ENCODE data around the gene CDK5RAP1. TPM values are rescaled to one million over a fixed set of nuclear protein-coding genes. Genes with fewer than 3 reads are reported as not detected.

Gene CDK5RAP1
- total RNA-seq, 4 donors from 2014 or later: 11.6 to 45.0 (median 22.4) TPM

- H3K36me3 ChIP-seq: no peaks in the 10 kb centered on the region
- no peaks in the 10 kb centered on the region for H3K4me1 ChIP-seq
- H3K27ac ChIP-seq: no peak overlapping the region
- TF ChIP-seq POLR2A (IDR thresholded peaks at IDR 0.05) (no peak), POLR2AphosphoS5 (IDR thresholded peaks at IDR 0.05) (no peak), EP300 (IDR thresholded peaks at IDR 0.05) (no peak)
- no peak for ATAC-seq
- no peaks in the 10 kb centered on the region for H3K9me3 ChIP-seq
- peaks cover 28% of the 10 kb centered on the region for H3K27me3 ChIP-seq
- WGBS, 2 donors (ENCODE audit: low coverage in 1 of 2): 80 to 82% methylated on average over 3 to 7 of the region's 20 CpGs
- no peak overlapping the region for H3K4me3 ChIP-seq
Observed at GRCh38 chr20:33332905-33333456, 68.3 kb downstream of the CDK5RAP1 start.

DNA sequence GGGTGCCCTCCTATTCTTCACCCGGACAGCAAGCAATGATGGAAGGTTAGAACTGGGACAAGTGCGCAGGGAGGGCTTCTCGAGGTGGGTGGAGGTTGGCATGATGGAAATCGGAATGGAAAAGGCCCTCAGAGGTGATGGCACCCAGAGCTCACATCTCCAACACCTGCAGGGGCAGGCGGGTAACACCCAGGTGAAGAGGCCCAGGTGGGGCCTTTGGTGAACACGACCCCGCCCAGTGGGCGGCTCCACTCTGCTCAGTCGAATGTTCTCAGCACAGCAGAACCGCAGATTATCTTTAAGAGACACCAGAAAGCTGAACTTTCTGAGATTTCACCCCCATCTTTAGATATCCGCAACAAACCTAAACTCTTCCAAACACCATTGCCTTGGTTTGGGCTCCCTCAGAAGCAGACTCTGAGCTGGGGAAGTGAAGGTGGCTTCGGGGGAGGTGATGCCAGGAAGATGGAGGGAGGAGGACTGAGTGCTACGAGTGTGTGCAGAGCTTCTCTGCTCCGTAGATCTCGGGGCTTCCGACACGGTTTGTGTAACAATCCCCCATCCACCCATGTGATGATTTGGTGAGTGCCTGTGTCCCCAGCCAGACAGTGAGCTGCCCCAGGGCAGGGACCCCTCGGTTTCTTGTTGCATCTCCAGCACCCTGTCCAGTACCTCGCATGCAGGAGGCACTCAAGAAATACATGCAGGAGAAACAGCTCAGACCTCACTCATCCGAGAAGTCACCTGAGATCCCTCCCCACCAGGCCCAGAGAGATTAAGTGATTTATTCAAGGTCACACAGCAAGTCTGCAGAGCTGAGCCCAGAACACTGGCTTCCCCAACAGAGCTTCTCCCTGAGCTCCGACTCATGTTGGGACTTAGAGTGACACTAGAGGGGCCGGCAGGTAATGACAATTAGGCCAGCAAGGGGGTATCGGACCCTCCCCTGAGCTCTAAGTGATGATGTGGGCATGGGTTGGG, 72.9 kb downstream of the CDK5RAP1 start:
- Histone ChIP-seq H3K4me3 (no peak overlapping the region), H3K9me3 (no peaks in the 10 kb centered on the region), H3K4me1 (no peaks in the 10 kb centered on the region), H3K36me3 (no peaks in the 10 kb centered on the region), H3K27me3 (peaks cover 66% of the 10 kb centered on the region), H3K27ac (no peak overlapping the region)
- no peak for ATAC-seq
- WGBS, 2 donors (ENCODE audit: low coverage in 1 of 2): 70 to 72% methylated on average over 5 to 8 of the region's 23 CpGs
- TF ChIP-seq EP300 (IDR thresholded peaks at IDR 0.05) (no peak), CTCF (IDR thresholded peaks at IDR 0.05) (no peak), POLR2AphosphoS5 (IDR thresholded peaks at IDR 0.05) (no peak), POLR2A (IDR thresholded peaks at IDR 0.05) (no peak)

GRCh38 chr20:33325350-33325749, 76.0 kb downstream of the CDK5RAP1 start:
- TF ChIP-seq POLR2AphosphoS5 (IDR thresholded peaks at IDR 0.05) (no peak), POLR2A (IDR thresholded peaks at IDR 0.05) (no peak), EP300 (IDR thresholded peaks at IDR 0.05) (no peak), CTCF (IDR thresholded peaks at IDR 0.05) (no peak)
- Histone ChIP-seq H3K36me3 (no peaks in the 10 kb centered on the region), H3K4me3 (no peak overlapping the region), H3K4me1 (no peaks in the 10 kb centered on the region), H3K27ac (no peak overlapping the region), H3K9me3 (no peaks in the 10 kb centered on the region), H3K27me3 (peaks cover 78% of the 10 kb centered on the region)
- no peak for ATAC-seq
- 86% methylated on average over 1 of the region's 2 CpGs; no CpG with 5 or more reads in 1 of the 2 donors for WGBS, 2 donors (ENCODE audit: low coverage in 1 of 2)

DNA sequence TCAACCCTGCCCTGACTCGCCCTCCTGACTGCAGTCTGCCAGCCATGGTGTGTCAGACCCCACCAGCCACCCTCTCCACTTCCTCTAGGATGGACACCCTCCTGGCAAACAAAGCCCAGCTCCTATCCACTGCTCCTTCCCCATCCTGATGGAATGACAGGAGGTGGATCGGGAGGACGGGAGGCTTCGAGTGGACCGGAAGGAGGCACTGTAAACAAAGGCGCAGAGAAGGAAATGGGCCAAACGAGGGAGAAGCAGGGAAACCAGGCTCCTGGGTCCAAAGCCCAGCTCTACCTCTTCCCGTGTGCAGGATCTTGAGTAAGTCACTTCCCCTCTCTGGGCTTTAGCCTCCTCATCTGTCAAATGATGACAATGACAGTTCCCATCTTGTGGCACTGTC, 78.1 kb downstream of the CDK5RAP1 start:
- Histone ChIP-seq H3K9me3 (no peaks in the 10 kb centered on the region), H3K36me3 (no peaks in the 10 kb centered on the region), H3K27ac (no peak overlapping the region), H3K27me3 (peaks cover 84% of the 10 kb centered on the region), H3K4me3 (no peak overlapping the region), H3K4me1 (no peaks in the 10 kb centered on the region)
- no peak for TF ChIP-seq EP300 (IDR thresholded peaks at IDR 0.05)
- no peak for TF ChIP-seq CTCF (IDR thresholded peaks at IDR 0.05)
- no peak for TF ChIP-seq POLR2AphosphoS5 (IDR thresholded peaks at IDR 0.05)
- TF ChIP-seq POLR2A (IDR thresholded peaks at IDR 0.05): no peak
- no peak for ATAC-seq
- 37% methylated on average over 6 of the region's 8 CpGs; no CpG with 5 or more reads in 1 of the 2 donors for WGBS, 2 donors (ENCODE audit: low coverage in 1 of 2)

DNA sequence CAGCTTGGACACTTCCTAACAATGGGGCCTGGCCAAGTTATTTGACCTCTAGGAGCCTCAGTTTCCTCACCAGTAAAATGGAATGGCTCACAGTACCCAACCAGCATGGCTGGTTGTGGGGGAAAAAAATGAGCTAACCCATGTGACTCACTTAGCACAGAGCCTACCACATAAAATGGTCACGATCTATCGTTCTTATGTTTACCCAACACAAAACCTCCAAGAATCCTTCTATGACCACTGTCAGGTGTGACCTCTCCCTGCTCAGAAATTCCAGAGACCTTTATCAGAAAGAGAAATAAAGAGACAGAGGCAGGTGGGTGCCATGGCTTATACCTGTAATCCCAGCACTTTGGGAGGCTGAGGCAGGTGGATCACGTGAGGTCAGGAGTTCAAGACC, 78.9 kb downstream of the CDK5RAP1 start:
- TF ChIP-seq POLR2A (IDR thresholded peaks at IDR 0.05): no peak
- no peak for TF ChIP-seq POLR2AphosphoS5 (IDR thresholded peaks at IDR 0.05)
- no peak for TF ChIP-seq CTCF (IDR thresholded peaks at IDR 0.05)
- TF ChIP-seq EP300 (IDR thresholded peaks at IDR 0.05): no peak
- Histone ChIP-seq H3K4me3 (no peak overlapping the region), H3K27me3 (peaks cover 84% of the 10 kb centered on the region), H3K9me3 (no peaks in the 10 kb centered on the region), H3K36me3 (no peaks in the 10 kb centered on the region), H3K4me1 (no peaks in the 10 kb centered on the region), H3K27ac (no peak overlapping the region)
- 73% methylated on average over 3 of the region's 3 CpGs; no CpG with 5 or more reads in 1 of the 2 donors for WGBS, 2 donors (ENCODE audit: low coverage in 1 of 2)
- ATAC-seq: no peak
